ENCODE results near the gene PER3.

DNA sequence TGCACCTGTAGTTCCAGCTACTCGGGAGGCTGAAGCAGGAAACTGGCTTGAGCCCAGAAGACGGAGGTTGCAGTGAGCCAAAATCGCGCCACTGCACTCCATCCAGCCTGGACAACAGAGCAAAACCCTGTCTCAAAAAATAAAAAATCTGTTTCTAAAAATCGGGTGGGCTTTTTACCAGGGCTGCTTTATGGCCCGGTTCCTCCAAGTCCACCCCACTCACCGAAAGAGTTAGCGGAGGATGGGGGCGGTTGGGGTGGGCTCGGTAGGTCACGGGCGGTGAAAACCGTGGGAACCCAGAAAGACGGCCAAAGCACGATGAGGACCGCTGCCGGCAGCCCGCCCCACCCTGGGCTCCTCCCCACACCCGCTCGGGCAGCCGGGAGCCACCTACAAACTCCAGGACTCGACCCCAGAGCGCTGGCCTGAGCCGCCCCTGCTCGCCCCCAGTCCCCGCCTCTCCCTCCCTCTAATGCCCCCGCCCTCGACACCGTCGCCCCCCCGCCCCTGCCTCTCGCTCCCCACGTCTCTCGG lies 846 bp upstream of the PER3 start:
- TF ChIP-seq, protein P1, sequence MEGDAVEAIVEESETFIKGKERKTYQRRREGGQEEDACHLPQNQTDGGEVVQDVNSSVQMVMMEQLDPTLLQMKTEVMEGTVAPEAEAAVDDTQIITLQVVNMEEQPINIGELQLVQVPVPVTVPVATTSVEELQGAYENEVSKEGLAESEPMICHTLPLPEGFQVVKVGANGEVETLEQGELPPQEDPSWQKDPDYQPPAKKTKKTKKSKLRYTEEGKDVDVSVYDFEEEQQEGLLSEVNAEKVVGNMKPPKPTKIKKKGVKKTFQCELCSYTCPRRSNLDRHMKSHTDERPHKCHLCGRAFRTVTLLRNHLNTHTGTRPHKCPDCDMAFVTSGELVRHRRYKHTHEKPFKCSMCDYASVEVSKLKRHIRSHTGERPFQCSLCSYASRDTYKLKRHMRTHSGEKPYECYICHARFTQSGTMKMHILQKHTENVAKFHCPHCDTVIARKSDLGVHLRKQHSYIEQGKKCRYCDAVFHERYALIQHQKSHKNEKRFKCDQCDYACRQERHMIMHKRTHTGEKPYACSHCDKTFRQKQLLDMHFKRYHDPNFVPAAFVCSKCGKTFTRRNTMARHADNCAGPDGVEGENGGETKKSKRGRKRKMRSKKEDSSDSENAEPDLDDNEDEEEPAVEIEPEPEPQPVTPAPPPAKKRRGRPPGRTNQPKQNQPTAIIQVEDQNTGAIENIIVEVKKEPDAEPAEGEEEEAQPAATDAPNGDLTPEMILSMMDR (IDR thresholded peaks at IDR 0.05; ENCODE audit: poor library complexity) = no peak
- TF ChIP-seq EZH2 (IDR thresholded peaks at IDR 0.05; ENCODE audit: borderline replicate concordance) = no peak
